GM12801 (cell line): ENCODE measurements around the gene NR3C2.

Source experiments
- CTCF ChIP-seq: IDR thresholded peaks from one replicate; pipeline ENCODE4 v1.5.1; 2011; ENCODE audit warnings: control low read depth; ENCODE audit not compliant: insufficient read length; ENCODE audit errors: extremely low read depth

Gene NR3C2

GRCh38 chr4:148069895-148070178 is 372.4 kb downstream of the NR3C2 start:
- no peak for TF ChIP-seq CTCF

- TF ChIP-seq CTCF, result no peak
These were observed 372.9 kb downstream of the NR3C2 start for GRCh38 chr4:148069086-148069894.

GRCh38 chr4:148068065-148068911 is 373.9 kb downstream of the NR3C2 start:
- TF ChIP-seq CTCF, result no peak

- no peak for TF ChIP-seq CTCF
These were observed 374.8 kb downstream of the NR3C2 start for GRCh38 chr4:148067301-148067916.

- TF ChIP-seq CTCF, result no peak
These were observed 377.1 kb downstream of the NR3C2 start for GRCh38 chr4:148065075-148065474.

GRCh38 chr4:148064451-148064850 is 377.8 kb downstream of the NR3C2 start:
- no peak for TF ChIP-seq CTCF

- no peak for TF ChIP-seq CTCF
These were observed 379.8 kb downstream of the NR3C2 start for GRCh38 chr4:148062301-148062950.
